ENCODE data around the gene SOX5. TPM values are rescaled to one million over a fixed set of nuclear protein-coding genes. Genes with fewer than 3 reads are reported as not detected.

The SOX5 gene
- total RNA-seq, 1 experiment from 2014 or later, result 3.1 TPM

DNA sequence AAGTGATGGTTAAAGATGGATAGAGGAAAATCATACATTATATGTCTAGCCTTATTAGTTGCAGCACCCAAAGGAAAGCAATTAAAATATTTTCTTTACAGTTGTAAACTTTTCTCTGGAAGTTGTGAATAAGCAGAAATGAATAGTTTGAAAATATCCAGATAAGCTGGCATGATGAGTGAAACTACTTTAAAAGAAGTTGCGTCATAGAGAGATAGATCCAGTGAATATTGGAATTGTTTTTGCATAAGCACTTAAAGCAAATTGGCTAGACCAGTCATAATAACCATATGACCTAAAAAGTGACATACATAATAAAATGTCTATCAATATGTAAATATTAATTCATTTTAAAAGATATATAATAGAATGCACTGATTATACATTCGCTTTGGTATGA lies 132.1 kb downstream of the SOX5 start:
- no CpG with 5 or more reads among the region's 2 CpGs for WGBS (ENCODE audit: extremely low coverage, insufficient read length, low lambda C conversion rate)
- H3K27me3 Mint-ChIP-seq (ENCODE audit: low read depth), result no peaks in the 10 kb centered on the region
- Histone ChIP-seq H3K23ac (ENCODE audit: insufficient read length, low read depth, low read length) (no peak overlapping the region), H3K4ac (ENCODE audit: low read depth, low read length) (no peak overlapping the region), H2BK5ac (ENCODE audit: insufficient read length, low read length) (no peak overlapping the region), H3K27ac (ENCODE audit: insufficient read length, low read depth, low read length) (no peak overlapping the region), H3K14ac (ENCODE audit: insufficient read depth, low read length) (no peak overlapping the region), H3K9ac (ENCODE audit: extremely low read depth, insufficient read length, low read length) (no peak overlapping the region), H4K5ac (ENCODE audit: insufficient read length, low read depth, low read length) (no peak overlapping the region), H3K9me3 (ENCODE audit: control insufficient read depth, low read depth, low read length) (no peaks in the 10 kb centered on the region), H3K4me2 (ENCODE audit: insufficient read depth, insufficient read length, low read length) (no peak overlapping the region), H3K79me2 (ENCODE audit: insufficient read depth, low read length) (no peaks in the 10 kb centered on the region), H2AK5ac (ENCODE audit: insufficient read length, low read length) (no peak overlapping the region), H4K91ac (ENCODE audit: insufficient read length, low read depth, low read length) (no peak overlapping the region), H3K4me1 (ENCODE audit: insufficient read depth, low read length) (no peaks in the 10 kb centered on the region), H3T11ph (ENCODE audit: low read length) (no peak overlapping the region), H2BK20ac (ENCODE audit: low read depth, low read length, poor library complexity, severe bottlenecking) (no peak overlapping the region), H2BK120ac (ENCODE audit: low read depth, low read length, poor library complexity, severe bottlenecking) (no peak overlapping the region), H4K8ac (replicated peaks; ENCODE audit: insufficient read length, low read depth, low read length) (no peak overlapping the region), H3K23me2 (ENCODE audit: insufficient read length, low read depth, low read length, poor library complexity, severe bottlenecking) (no peaks in the 10 kb centered on the region), H4K20me1 (ENCODE audit: control insufficient read depth, insufficient read depth, insufficient read length) (no peaks in the 10 kb centered on the region), H3K27me3 (ENCODE audit: insufficient read depth, low read length) (no peaks in the 10 kb centered on the region), H2AFZ (ENCODE audit: low read length) (no peak overlapping the region), H3K79me1 (ENCODE audit: insufficient read depth, low read depth, low read length, poor library complexity, severe bottlenecking) (no peaks in the 10 kb centered on the region), H2BK12ac (ENCODE audit: insufficient read length, low read depth, low read length) (no peak overlapping the region), H3K18ac (ENCODE audit: insufficient read length, low read depth, low read length) (no peak overlapping the region), H2BK15ac (ENCODE audit: low read depth, low read length) (no peak overlapping the region), H3K56ac (ENCODE audit: insufficient read length, low read depth, low read length) (no peak overlapping the region)
- H3K9me3 Mint-ChIP-seq, result no peaks in the 10 kb centered on the region
- DNase-seq, result no peak
- peaks cover 19 to 20% of the 10 kb centered on the region in 2 experiments for H3K4me1 Mint-ChIP-seq
- H3K36me3 Mint-ChIP-seq (ENCODE audit: insufficient read depth in 1 of 3, low read depth in 3 of 3), result no peaks in the 10 kb centered on the region; a peak in 1 of 7 replicates
- H3K4me3 Mint-ChIP-seq, result no peak overlapping the region
- TF ChIP-seq, protein P1, sequence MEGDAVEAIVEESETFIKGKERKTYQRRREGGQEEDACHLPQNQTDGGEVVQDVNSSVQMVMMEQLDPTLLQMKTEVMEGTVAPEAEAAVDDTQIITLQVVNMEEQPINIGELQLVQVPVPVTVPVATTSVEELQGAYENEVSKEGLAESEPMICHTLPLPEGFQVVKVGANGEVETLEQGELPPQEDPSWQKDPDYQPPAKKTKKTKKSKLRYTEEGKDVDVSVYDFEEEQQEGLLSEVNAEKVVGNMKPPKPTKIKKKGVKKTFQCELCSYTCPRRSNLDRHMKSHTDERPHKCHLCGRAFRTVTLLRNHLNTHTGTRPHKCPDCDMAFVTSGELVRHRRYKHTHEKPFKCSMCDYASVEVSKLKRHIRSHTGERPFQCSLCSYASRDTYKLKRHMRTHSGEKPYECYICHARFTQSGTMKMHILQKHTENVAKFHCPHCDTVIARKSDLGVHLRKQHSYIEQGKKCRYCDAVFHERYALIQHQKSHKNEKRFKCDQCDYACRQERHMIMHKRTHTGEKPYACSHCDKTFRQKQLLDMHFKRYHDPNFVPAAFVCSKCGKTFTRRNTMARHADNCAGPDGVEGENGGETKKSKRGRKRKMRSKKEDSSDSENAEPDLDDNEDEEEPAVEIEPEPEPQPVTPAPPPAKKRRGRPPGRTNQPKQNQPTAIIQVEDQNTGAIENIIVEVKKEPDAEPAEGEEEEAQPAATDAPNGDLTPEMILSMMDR (conservative IDR thresholded peaks at IDR 0.05), result no peak
- peak overlapping the region in 2 of 3 experiments; percentile 16 to 67; a peak in 1 of 7 replicates for H3K27ac Mint-ChIP-seq

All from H9 (cell line).